ENCODE measurements around the gene ST8SIA2. TPM values are rescaled to one million over a fixed set of nuclear protein-coding genes. Genes with fewer than 3 reads are reported as not detected.

ST8SIA2 gene
- polyA plus RNA-seq, 1 donor from 2014 or later: 24.0 TPM

- no peaks in the 10 kb centered on the region for H3F3A ChIP-seq (ENCODE audit: insufficient read depth, low read length, poor library complexity, severe bottlenecking)
- H3K4me2 ChIP-seq (ENCODE audit: low read length): no peak overlapping the region
- H3K9me2 ChIP-seq (ENCODE audit: insufficient read depth, low read length): no peaks in the 10 kb centered on the region
- TF ChIP-seq RAD21 (conservative IDR thresholded peaks at IDR 0.05): no peak
- no peak for TF ChIP-seq REST (IDR thresholded peaks at IDR 0.05; ENCODE audit: borderline replicate concordance)
- TF ChIP-seq EP300 (conservative IDR thresholded peaks at IDR 0.05; ENCODE audit: poor library complexity, severe bottlenecking): no peak
- TF ChIP-seq TAF1 (IDR thresholded peaks at IDR 0.05; ENCODE audit: low read depth): no peak
- TF ChIP-seq POLR2AphosphoS5 (IDR thresholded peaks at IDR 0.05): no peak
- no peak for TF ChIP-seq EZH2 (IDR thresholded peaks at IDR 0.05; ENCODE audit: borderline replicate concordance, insufficient read depth, low read length, poor library complexity, severe bottlenecking)
- TF ChIP-seq CTCF (IDR thresholded peaks at IDR 0.05; ENCODE audit: poor library complexity, severe bottlenecking): no peak
- no peak for TF ChIP-seq MXI1 (conservative IDR thresholded peaks at IDR 0.05; ENCODE audit: poor library complexity, severe bottlenecking)
- TF ChIP-seq SMC3 (conservative IDR thresholded peaks at IDR 0.05; ENCODE audit: poor library complexity): no peak
- H2AFZ ChIP-seq (ENCODE audit: low read depth, low read length): no peak overlapping the region
- H3K36me3 ChIP-seq (ENCODE audit: insufficient read depth, low read length): no peaks in the 10 kb centered on the region
- H3K9me3 ChIP-seq (ENCODE audit: low read length): no peaks in the 10 kb centered on the region
- no peak overlapping the region for H3K4me3 ChIP-seq (ENCODE audit: low read length)
- no peak overlapping the region for H3K9ac ChIP-seq (ENCODE audit: low read length)
- H3K79me2 ChIP-seq (replicated peaks; ENCODE audit: insufficient read depth, low read length): no peaks in the 10 kb centered on the region
- H4K20me1 ChIP-seq (ENCODE audit: insufficient read depth): no peaks in the 10 kb centered on the region
- H3K27ac ChIP-seq (ENCODE audit: low read length): no peak overlapping the region
- no peaks in the 10 kb centered on the region for H3K27me3 ChIP-seq (ENCODE audit: insufficient read depth, low read depth, low read length)
Measured at GRCh38 chr15:92343924-92344643, 49.6 kb upstream of the ST8SIA2 start.

GRCh38 chr15:92346063-92346462 is 47.6 kb upstream of the ST8SIA2 start:
- TF ChIP-seq MXI1 (conservative IDR thresholded peaks at IDR 0.05; ENCODE audit: poor library complexity, severe bottlenecking): no peak
- no peak for TF ChIP-seq SMC3 (conservative IDR thresholded peaks at IDR 0.05; ENCODE audit: poor library complexity)
- no peak for TF ChIP-seq POLR2AphosphoS5 (IDR thresholded peaks at IDR 0.05)
- no peak for TF ChIP-seq CTCF (IDR thresholded peaks at IDR 0.05; ENCODE audit: poor library complexity, severe bottlenecking)
- TF ChIP-seq RAD21 (conservative IDR thresholded peaks at IDR 0.05): no peak
- no peak for TF ChIP-seq EZH2 (IDR thresholded peaks at IDR 0.05; ENCODE audit: borderline replicate concordance, insufficient read depth, low read length, poor library complexity, severe bottlenecking)
- no peak for TF ChIP-seq TAF1 (IDR thresholded peaks at IDR 0.05; ENCODE audit: low read depth)
- TF ChIP-seq REST (IDR thresholded peaks at IDR 0.05; ENCODE audit: borderline replicate concordance): no peak
- no peak for TF ChIP-seq EP300 (conservative IDR thresholded peaks at IDR 0.05; ENCODE audit: poor library complexity, severe bottlenecking)
- Histone ChIP-seq H3F3A (ENCODE audit: insufficient read depth, low read length, poor library complexity, severe bottlenecking) (no peaks in the 10 kb centered on the region), H3K4me2 (ENCODE audit: low read length) (no peak overlapping the region), H3K27ac (ENCODE audit: low read length) (no peak overlapping the region), H3K36me3 (ENCODE audit: insufficient read depth, low read length) (no peaks in the 10 kb centered on the region), H4K20me1 (ENCODE audit: insufficient read depth) (no peaks in the 10 kb centered on the region), H3K9me3 (ENCODE audit: low read length) (no peaks in the 10 kb centered on the region), H3K9me2 (ENCODE audit: insufficient read depth, low read length) (no peaks in the 10 kb centered on the region), H3K79me2 (replicated peaks; ENCODE audit: insufficient read depth, low read length) (no peaks in the 10 kb centered on the region), H2AFZ (ENCODE audit: low read depth, low read length) (no peak overlapping the region), H3K4me3 (ENCODE audit: low read length) (no peak overlapping the region), H3K27me3 (ENCODE audit: insufficient read depth, low read depth, low read length) (no peaks in the 10 kb centered on the region), H3K9ac (ENCODE audit: low read length) (no peak overlapping the region)

Measured in neural cell (in vitro differentiated cells).